Glomerular endothelial cell (primary cell): Measurements from ENCODE around the gene KCNN2. TPM values are rescaled to one million over a fixed set of nuclear protein-coding genes. Genes with fewer than 3 reads are reported as not detected.

Source experiments
- DNase-seq: peaks from one replicate; pipeline ENCODE4 v3.0.0-alpha.2; 2011; ENCODE audit warnings: low read depth, low spot score; ENCODE audit errors: extremely low read depth
- total RNA-seq: library from RNA; depleted of rRNA; stranded (reverse); fragments of >200 nt; gene quantifications from 2 replicates; pipeline ENCODE4 v1.2.3, GENCODE V29; 2015

Gene KCNN2
- 7.5 and 8.0 TPM in 2 replicates for total RNA-seq

GRCh38 chr5:114361724-114362196, at the start of gene KCNN2:
Gene KCNN2 (plus strand): TSS chr5:114362070. CDS start chr5:114362140, 70 bp downstream.
- no peak for DNase-seq

GRCh38 chr5:114312658-114313057, 49.2 kb upstream of the KCNN2 start:
- no peak for DNase-seq

- DNase-seq = no peak
These were observed 47.8 kb upstream of the KCNN2 start for GRCh38 chr5:114314061-114314460.

- DNase-seq = no peak
These were observed 45.7 kb upstream of the KCNN2 start for GRCh38 chr5:114316167-114316566.

- DNase-seq = no peak
These were observed 44.1 kb upstream of the KCNN2 start for GRCh38 chr5:114317751-114318150.

- no peak for DNase-seq
These were observed 42.6 kb upstream of the KCNN2 start for GRCh38 chr5:114319236-114319635.

- DNase-seq = peak; percentile 82
These were observed 42.0 kb upstream of the KCNN2 start for GRCh38 chr5:114319821-114320220.

- DNase-seq = no peak
These were observed 37.6 kb upstream of the KCNN2 start for GRCh38 chr5:114324282-114324681.

- DNase-seq = peak; percentile 83
These were observed 36.3 kb upstream of the KCNN2 start for GRCh38 chr5:114325541-114325940.

GRCh38 chr5:114327474-114327873, 34.4 kb upstream of the KCNN2 start:
- no peak for DNase-seq

- DNase-seq = no peak
These were observed 33.9 kb upstream of the KCNN2 start for GRCh38 chr5:114327987-114328386.

- no peak for DNase-seq
These were observed 30.8 kb upstream of the KCNN2 start for GRCh38 chr5:114330916-114331531.

- no peak for DNase-seq
These were observed 29.4 kb upstream of the KCNN2 start for GRCh38 chr5:114332493-114332892.

- no peak for DNase-seq
These were observed 28.9 kb upstream of the KCNN2 start for GRCh38 chr5:114332925-114333324.

- DNase-seq = no peak
These were observed 26.5 kb upstream of the KCNN2 start for GRCh38 chr5:114335391-114335790.

- DNase-seq = no peak
These were observed 22.8 kb upstream of the KCNN2 start for GRCh38 chr5:114339108-114339507.

- DNase-seq = no peak
These were observed 15.7 kb upstream of the KCNN2 start for GRCh38 chr5:114346181-114346580.

- no peak for DNase-seq
These were observed 6.6 kb upstream of the KCNN2 start for GRCh38 chr5:114355086-114355830.

GRCh38 chr5:114358329-114358728, 3.5 kb upstream of the KCNN2 start:
- DNase-seq = no peak

GRCh38 chr5:114360357-114360756, 1.5 kb upstream of the KCNN2 start:
- no peak for DNase-seq

- DNase-seq = no peak
These were observed 800 bp upstream of the KCNN2 start for GRCh38 chr5:114360816-114361723.
